ENCODE results near the gene DIO2. TPM values are rescaled to one million over a fixed set of nuclear protein-coding genes. Genes with fewer than 3 reads are reported as not detected.
A peak's percentile ranks its signal among the peaks of the same experiment; 100 is the strongest.

Gene DIO2
- total RNA-seq (2014; rRNA removed; shearing (Covaris generic)) = 0.08 and 0.93 TPM in 2 replicates
- polyA plus RNA-seq (2015; cell fraction: cytosol; rRNA removed) = 0.09 and 0.10 TPM in 2 replicates
- polyA plus RNA-seq (2015; cell fraction: nucleus; rRNA removed) = 0.14 and 0.21 TPM in 2 replicates

GRCh38 chr14:80211153-80212022, at the start of gene DIO2:
Gene DIO2, minus strand, starts transcription at chr14:80211504. Its CDS starts 32 bp downstream, at chr14:80211472.
- in situ Hi-C loops (cut with HindIII; ENCODE audit: low pct_unique_long_range_greater_than_20kb, low sequenced_read_pairs) = no loop called here

DNA sequence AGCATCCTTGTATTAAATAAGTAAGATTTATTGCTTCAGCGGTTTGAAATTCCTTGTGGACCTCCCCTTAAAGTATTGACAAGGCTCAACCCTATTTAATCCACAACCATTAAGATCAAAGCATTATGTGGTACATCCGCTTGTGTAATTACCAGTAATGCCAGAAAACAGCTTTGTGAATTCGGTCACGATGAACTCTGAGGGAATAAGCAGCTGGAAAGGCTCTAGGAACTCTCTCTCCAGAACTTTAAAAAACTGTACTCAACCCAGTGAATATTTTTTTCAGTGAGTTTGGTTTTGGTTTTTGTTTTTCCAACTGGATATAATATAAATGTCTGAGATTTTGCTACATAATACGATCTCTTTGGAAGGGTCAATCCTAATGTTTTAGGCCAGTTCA, 49.3 kb upstream of the DIO2 start:
- DNase-seq (ENCODE audit: low read depth, low spot score) = no peak
- in situ Hi-C loops (cut with HindIII; ENCODE audit: low pct_unique_long_range_greater_than_20kb, low sequenced_read_pairs) = no loop called here

More at GRCh38 chr14:80211153-80212022, at the start of gene DIO2:
- peak; percentile 21 for DNase-seq (ENCODE audit: low read depth, low spot score)

GRCh38 chr14:80239631-80240030, 28.3 kb upstream of the DIO2 start:
- in situ Hi-C loops (cut with HindIII; ENCODE audit: low pct_unique_long_range_greater_than_20kb, low sequenced_read_pairs) = no loop called here

GRCh38 chr14:80237143-80237542, 25.8 kb upstream of the DIO2 start:
- in situ Hi-C loops (cut with HindIII; ENCODE audit: low pct_unique_long_range_greater_than_20kb, low sequenced_read_pairs) = no loop called here

More at GRCh38 chr14:80239631-80240030, 28.3 kb upstream of the DIO2 start:
- no peak for DNase-seq (ENCODE audit: low read depth, low spot score)

DNA sequence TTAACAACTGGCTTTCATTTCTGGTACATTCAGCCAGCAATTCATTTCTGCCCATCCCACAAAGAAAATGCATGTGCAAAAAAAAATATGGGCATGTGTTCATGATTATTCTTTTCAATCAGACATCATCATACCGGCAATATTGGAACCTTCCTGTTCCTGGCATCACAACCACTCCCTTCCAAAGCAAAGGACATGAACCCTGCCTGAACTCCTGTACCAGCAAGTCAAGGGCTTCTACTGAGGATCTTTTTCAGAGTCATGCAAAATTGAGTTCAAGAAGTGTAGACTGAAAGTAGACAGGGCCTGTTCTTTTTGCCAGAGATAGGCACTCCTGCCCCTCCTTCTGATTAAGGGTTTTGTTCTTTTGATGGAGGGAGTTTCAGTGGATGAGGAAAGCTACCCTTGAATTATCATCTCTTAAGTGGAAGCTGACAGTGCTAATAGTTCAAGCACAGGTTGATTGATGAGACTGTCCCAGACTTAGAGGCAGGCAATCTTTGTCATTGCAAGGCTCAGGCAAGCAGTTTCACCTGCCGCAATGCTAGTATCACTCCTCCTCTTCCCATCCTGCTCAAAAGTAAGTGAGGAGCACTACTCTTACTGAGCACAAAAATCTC, 22.3 kb upstream of the DIO2 start:
- DNase-seq (ENCODE audit: low read depth, low spot score) = no peak
- in situ Hi-C loops (cut with HindIII; ENCODE audit: low pct_unique_long_range_greater_than_20kb, low sequenced_read_pairs) = no loop called here

More at GRCh38 chr14:80237143-80237542, 25.8 kb upstream of the DIO2 start:
- DNase-seq (ENCODE audit: low read depth, low spot score) = no peak

DNA sequence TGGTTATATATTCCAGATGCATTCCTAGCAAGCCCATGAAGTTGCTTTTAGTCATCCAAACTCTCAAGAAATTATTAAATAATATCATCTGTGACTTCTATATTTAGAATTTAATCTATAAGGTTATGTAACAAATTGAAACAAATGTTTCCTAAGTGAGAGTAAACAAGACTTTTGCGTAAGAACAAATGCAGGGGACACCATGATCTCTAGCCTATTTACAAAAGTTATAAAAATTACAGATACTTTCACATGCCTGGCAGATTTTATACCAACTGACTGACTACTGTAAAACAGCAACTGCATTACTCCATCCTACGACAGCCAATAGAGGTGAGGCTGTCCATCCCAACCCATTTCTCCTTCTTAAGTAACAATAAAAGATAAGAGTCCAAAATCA, 20.4 kb upstream of the DIO2 start:
- DNase-seq (ENCODE audit: low read depth, low spot score) = no peak
- in situ Hi-C loops (cut with HindIII; ENCODE audit: low pct_unique_long_range_greater_than_20kb, low sequenced_read_pairs) = no loop called here

DNA sequence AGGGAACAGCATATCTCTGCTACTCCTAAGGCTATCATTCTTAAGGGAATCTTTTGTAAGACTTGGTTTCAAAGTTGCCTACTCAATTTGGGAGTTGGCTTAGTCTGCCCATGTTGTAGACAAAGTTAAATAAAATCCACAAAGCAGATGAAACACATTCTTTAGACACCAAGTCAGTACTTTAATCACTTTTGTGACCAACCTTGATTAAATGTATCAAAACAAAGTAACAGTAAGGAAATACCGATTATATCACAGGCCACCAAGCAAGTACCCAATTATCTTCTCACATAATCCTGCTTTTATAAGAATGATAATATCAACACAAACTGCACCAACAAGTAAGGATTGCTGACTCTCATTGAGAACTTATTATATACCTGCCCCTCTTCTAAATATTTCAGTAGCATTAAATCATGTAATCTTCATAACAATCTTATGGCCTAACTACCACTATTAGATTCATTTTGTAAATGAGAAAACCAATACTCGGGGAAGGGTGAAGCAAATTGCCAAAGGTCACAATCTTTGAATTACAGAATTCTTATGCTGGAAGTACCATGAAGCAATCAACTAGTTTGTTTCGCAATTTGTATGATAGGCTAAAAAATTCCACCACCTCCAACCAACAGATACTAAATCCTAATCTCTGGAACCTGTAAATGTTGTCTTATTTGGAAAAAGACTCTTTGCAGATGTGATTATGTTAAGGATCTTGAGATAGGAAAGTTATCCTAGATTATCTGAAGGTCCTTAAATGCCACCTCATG, 12.6 kb upstream of the DIO2 start:
- in situ Hi-C loops (cut with HindIII; ENCODE audit: low pct_unique_long_range_greater_than_20kb, low sequenced_read_pairs) = no loop called here

GRCh38 chr14:80216818-80217217, 5.5 kb upstream of the DIO2 start:
- in situ Hi-C loops (cut with HindIII; ENCODE audit: low pct_unique_long_range_greater_than_20kb, low sequenced_read_pairs) = no loop called here
- no peak for DNase-seq (ENCODE audit: low read depth, low spot score)

More for the DNA sequence above, 12.6 kb upstream of the DIO2 start:
- no peak for DNase-seq (ENCODE audit: low read depth, low spot score)

DNA sequence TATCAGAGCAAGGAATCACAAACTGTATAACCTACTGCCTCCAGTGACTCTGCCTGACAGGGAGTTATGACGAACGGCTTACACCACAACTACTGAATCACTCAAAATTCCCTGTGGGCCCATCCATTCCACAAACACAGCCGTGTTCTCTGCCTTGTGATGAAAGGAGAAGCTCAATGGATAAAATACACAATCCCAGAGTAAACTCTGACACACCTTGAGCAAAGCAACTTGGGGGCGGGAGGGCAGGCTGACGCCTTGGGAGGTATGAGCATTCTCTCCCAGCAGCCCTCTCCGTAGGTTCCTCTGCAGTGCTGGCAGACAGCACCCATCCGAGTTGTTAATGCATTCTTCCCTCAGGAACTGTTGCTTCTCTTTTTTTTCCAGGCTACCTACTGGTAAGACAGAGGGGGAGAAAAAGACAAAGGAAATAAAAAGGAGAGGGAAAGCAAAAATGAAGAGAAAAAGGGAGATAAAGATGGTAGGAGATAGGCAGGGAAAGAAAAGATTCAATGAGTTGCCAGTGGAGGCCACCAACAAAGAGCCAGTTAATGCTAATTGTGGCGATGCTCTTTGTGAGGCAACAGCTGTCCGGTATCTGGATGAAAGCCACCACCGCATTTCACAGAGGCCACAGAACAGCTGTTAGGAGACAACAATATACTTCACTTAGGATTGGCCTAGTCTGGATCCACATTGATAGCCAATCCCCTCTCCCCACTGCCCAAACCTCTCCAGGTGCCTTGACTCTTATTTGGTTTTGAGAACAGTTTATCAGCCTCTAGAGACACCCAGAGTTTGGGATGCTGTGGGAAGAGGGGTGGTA, 4.7 kb upstream of the DIO2 start:
- peak; percentile 6 for DNase-seq (ENCODE audit: low read depth, low spot score)

GRCh38 chr14:80215081-80215480, 3.8 kb upstream of the DIO2 start:
- in situ Hi-C loops (cut with HindIII; ENCODE audit: low pct_unique_long_range_greater_than_20kb, low sequenced_read_pairs) = no loop called here
- DNase-seq (ENCODE audit: low read depth, low spot score) = no peak

More for the DNA sequence above, 4.7 kb upstream of the DIO2 start:
- in situ Hi-C loops (cut with HindIII; ENCODE audit: low pct_unique_long_range_greater_than_20kb, low sequenced_read_pairs) = no loop called here

- DNase-seq (ENCODE audit: low read depth, low spot score) = peak; percentile 79
- in situ Hi-C loops (cut with HindIII; ENCODE audit: low pct_unique_long_range_greater_than_20kb, low sequenced_read_pairs) = no loop called here
Observed at GRCh38 chr14:80213602-80214001, 2.3 kb upstream of the DIO2 start.

- in situ Hi-C loops (cut with HindIII; ENCODE audit: low pct_unique_long_range_greater_than_20kb, low sequenced_read_pairs) = no loop called here
- peak; percentile 32 for DNase-seq (ENCODE audit: low read depth, low spot score)
Observed at GRCh38 chr14:80212023-80212397, 706 bp upstream of the DIO2 start.

DNA sequence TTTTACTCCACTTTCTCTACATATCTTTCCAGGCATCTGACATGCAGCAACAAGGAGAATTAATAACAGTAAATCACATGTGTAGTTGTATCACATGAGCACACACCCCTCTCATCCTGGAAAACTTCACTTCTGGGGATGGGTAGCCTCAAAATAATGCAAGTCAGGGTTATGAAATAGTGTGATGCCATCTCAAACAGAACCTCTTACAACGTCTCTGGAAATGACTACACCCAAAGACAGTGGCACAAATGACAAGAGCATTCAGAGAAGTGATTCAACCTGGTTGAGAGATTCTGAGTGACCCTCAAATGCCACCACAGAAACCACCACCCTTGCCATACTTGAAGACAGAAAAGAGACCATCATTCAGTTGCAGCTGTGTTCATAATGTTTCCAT, 2.8 kb downstream of the DIO2 start:
- DNase-seq (ENCODE audit: low read depth, low spot score) = no peak
- in situ Hi-C loops (cut with HindIII; ENCODE audit: low pct_unique_long_range_greater_than_20kb, low sequenced_read_pairs) = no loop called here

GRCh38 chr14:80206351-80207080, 4.8 kb downstream of the DIO2 start:
- no peak for DNase-seq (ENCODE audit: low read depth, low spot score)
- in situ Hi-C loops (cut with HindIII; ENCODE audit: low pct_unique_long_range_greater_than_20kb, low sequenced_read_pairs) = no loop called here

- DNase-seq (ENCODE audit: low read depth, low spot score) = peak; percentile 64
- in situ Hi-C loops (cut with HindIII; ENCODE audit: low pct_unique_long_range_greater_than_20kb, low sequenced_read_pairs) = no loop called here
Observed at GRCh38 chr14:80202888-80203562, 8.3 kb downstream of the DIO2 start.

DNA sequence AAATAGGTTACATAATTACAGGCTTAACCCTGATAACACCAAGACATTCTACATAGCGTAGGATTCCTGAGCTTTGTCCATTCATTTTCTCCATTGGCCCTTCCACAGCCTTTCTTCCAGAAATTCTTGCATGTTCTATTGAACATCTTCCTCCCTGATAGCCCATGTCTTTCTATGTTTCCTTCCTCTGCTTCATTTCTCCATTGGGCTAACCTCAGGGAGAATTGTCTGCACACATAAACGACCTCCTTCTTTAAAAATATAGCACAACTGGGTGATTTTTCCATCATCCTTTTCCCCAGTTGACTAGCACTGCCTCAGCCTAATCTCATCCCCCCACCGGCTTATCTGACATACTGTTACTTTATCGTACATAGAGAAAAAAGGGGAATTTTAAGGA, 11.2 kb downstream of the DIO2 start:
- in situ Hi-C loops (cut with HindIII; ENCODE audit: low pct_unique_long_range_greater_than_20kb, low sequenced_read_pairs) = no loop called here
- no peak for DNase-seq (ENCODE audit: low read depth, low spot score)
